ENCODE measurements around the gene ADAMTS19. TPM values are rescaled to one million over a fixed set of nuclear protein-coding genes. Genes with fewer than 3 reads are reported as not detected.

Gene ADAMTS19
- polyA plus RNA-seq, 3 donors: not detected

- intact Hi-C loops (cut with micrococcal nuclease): no loop called here
- no peak overlapping the region for H3K4me2 ChIP-seq (replicated peaks; ENCODE audit: extremely low read depth, low read length, poor library complexity, severe bottlenecking)
- WGBS (ENCODE audit: insufficient coverage): 92% methylated on average over 6 of the region's 6 CpGs
- no peaks in the 10 kb centered on the region for H3K36me3 Mint-ChIP-seq
- H3K4me1 Mint-ChIP-seq: no peaks in the 10 kb centered on the region
- H3K27ac ChIP-seq (ENCODE audit: low read depth in 1 of 2, low read length in 2 of 2): no peak overlapping the region
- no peak for TF ChIP-seq CTCF (IDR thresholded peaks at IDR 0.05)
- H3K4me3 ChIP-seq (replicated peaks in 1 of 3; ENCODE audit: low read depth in 2 of 3, low read length in 3 of 3): no peak overlapping the region
- no peaks in the 10 kb centered on the region for H3K27me3 Mint-ChIP-seq (ENCODE audit: low read depth in 3 of 3)
- H3K4me3 Mint-ChIP-seq: no peak overlapping the region
- DNase-seq: no peak
- no peaks in the 10 kb centered on the region for H3K36me3 ChIP-seq (replicated peaks in 1 of 2; ENCODE audit: control insufficient read depth in 1 of 2, insufficient read depth in 2 of 2, low read length in 2 of 2)
- H4K20me1 ChIP-seq (ENCODE audit: insufficient read depth, low read length): no peaks in the 10 kb centered on the region
- no peaks in the 10 kb centered on the region for H3K4me1 ChIP-seq (ENCODE audit: control insufficient read depth in 1 of 2, insufficient read depth in 2 of 2, low read length in 2 of 2)
- H3K27me3 ChIP-seq (ENCODE audit: control insufficient read depth in 2 of 2, insufficient read depth in 2 of 2, low read length in 2 of 2): no peaks in the 10 kb centered on the region
- no peak overlapping the region for H3K9ac ChIP-seq (ENCODE audit: insufficient read depth, low read length, poor library complexity, severe bottlenecking)
- no peaks in the 10 kb centered on the region for H3K79me2 ChIP-seq (ENCODE audit: insufficient read depth, low read length)
- no peak overlapping the region for H2AFZ ChIP-seq (ENCODE audit: insufficient read depth, low read depth, low read length, poor library complexity, severe bottlenecking)
- H3K27ac Mint-ChIP-seq: no peak overlapping the region
- peaks cover 0 to 9% (median 3%) of the 10 kb centered on the region in 7 donors for H3K9me3 Mint-ChIP-seq
- H3K9me3 ChIP-seq (replicated peaks in 1 of 2; ENCODE audit: control insufficient read depth in 1 of 2, insufficient read depth in 1 of 2, low read length in 2 of 2): peaks cover 0 to 4% of the 10 kb centered on the region in 2 donors
These were observed 19.7 kb upstream of the ADAMTS19 start for GRCh38 chr5:129440424-129440823.

- H3K9ac ChIP-seq (ENCODE audit: insufficient read depth, low read length, poor library complexity, severe bottlenecking): no peak overlapping the region
- no CpG with 5 or more reads among the region's 1 CpG for WGBS (ENCODE audit: insufficient coverage)
- Mint-ChIP-seq H3K4me3 (no peak overlapping the region), H3K4me1 (no peaks in the 10 kb centered on the region), H3K9me3 (peaks cover 0 to 9% (median 3%) of the 10 kb centered on the region in 7 donors), H3K27me3 (ENCODE audit: low read depth in 3 of 3) (no peaks in the 10 kb centered on the region), H3K36me3 (no peaks in the 10 kb centered on the region), H3K27ac (no peak overlapping the region)
- H3K36me3 ChIP-seq (replicated peaks in 1 of 2; ENCODE audit: control insufficient read depth in 1 of 2, insufficient read depth in 2 of 2, low read length in 2 of 2): no peaks in the 10 kb centered on the region
- no peaks in the 10 kb centered on the region for H4K20me1 ChIP-seq (ENCODE audit: insufficient read depth, low read length)
- H3K27me3 ChIP-seq (ENCODE audit: control insufficient read depth in 2 of 2, insufficient read depth in 2 of 2, low read length in 2 of 2): no peaks in the 10 kb centered on the region
- H3K4me2 ChIP-seq (replicated peaks; ENCODE audit: extremely low read depth, low read length, poor library complexity, severe bottlenecking): no peak overlapping the region
- no peak overlapping the region for H2AFZ ChIP-seq (ENCODE audit: insufficient read depth, low read depth, low read length, poor library complexity, severe bottlenecking)
- H3K4me3 ChIP-seq (replicated peaks in 1 of 3; ENCODE audit: low read depth in 2 of 3, low read length in 3 of 3): no peak overlapping the region
- no peaks in the 10 kb centered on the region for H3K4me1 ChIP-seq (ENCODE audit: control insufficient read depth in 1 of 2, insufficient read depth in 2 of 2, low read length in 2 of 2)
- DNase-seq: no peak
- no peak for TF ChIP-seq CTCF (IDR thresholded peaks at IDR 0.05)
- intact Hi-C loops (cut with micrococcal nuclease): no loop called here
- peaks cover 0 to 4% of the 10 kb centered on the region in 2 donors for H3K9me3 ChIP-seq (replicated peaks in 1 of 2; ENCODE audit: control insufficient read depth in 1 of 2, insufficient read depth in 1 of 2, low read length in 2 of 2)
- no peaks in the 10 kb centered on the region for H3K79me2 ChIP-seq (ENCODE audit: insufficient read depth, low read length)
- H3K27ac ChIP-seq (ENCODE audit: low read depth in 1 of 2, low read length in 2 of 2): no peak overlapping the region
These were observed 19.0 kb upstream of the ADAMTS19 start for GRCh38 chr5:129441096-129441495.

Data from CD14-positive monocyte (primary cell).